KMS-11 (cell line): ENCODE data around the gene TLR4.

Source experiments
- H2AFZ ChIP-seq: fragments of 200-600 bp; sonication (generic); 2 replicates; pipeline ENCODE4 v1.6.1; 2016; ENCODE audit warnings: antibody characterized with exemption, mixed run types, low read depth
- H3K27ac ChIP-seq: fragments of 200-600 bp; sonication (generic); 2 replicates; pipeline ENCODE4 v1.6.1; 2016; ENCODE audit warnings: mild to moderate bottlenecking, mixed run types
- H3K27me3 ChIP-seq: fragments of 200-600 bp; sonication (generic); 2 replicates; pipeline ENCODE4 v1.6.1; 2017; ENCODE audit warnings: mild to moderate bottlenecking, low read depth, mixed run types, moderate library complexity; ENCODE audit not compliant: insufficient read depth
- H3K36me3 ChIP-seq: fragments of 200-600 bp; sonication (generic); 2 replicates; pipeline ENCODE4 v1.6.1; 2017; ENCODE audit warnings: mild to moderate bottlenecking, mixed run types; ENCODE audit not compliant: insufficient read depth
- H3K4me1 ChIP-seq: fragments of 200-600 bp; sonication (generic); 2 replicates; pipeline ENCODE4 v1.6.1; 2016; ENCODE audit warnings: mild to moderate bottlenecking, low read depth, mixed run types; ENCODE audit not compliant: poor library complexity, severe bottlenecking
- H3K4me2 ChIP-seq: fragments of 200-600 bp; sonication (generic); 2 replicates; pipeline ENCODE4 v1.7.0; 2016; ENCODE audit warnings: mild to moderate bottlenecking, mixed run types
- H3K4me3 ChIP-seq: fragments of 200-600 bp; sonication (generic); IDR thresholded peaks from 2 replicates; pipeline ENCODE4 v1.6.1; 2017; ENCODE audit warnings: low read depth, low read length, mixed read lengths; ENCODE audit not compliant: insufficient read depth
- H3K79me2 ChIP-seq: fragments of 200-600 bp; sonication (generic); 2 replicates; pipeline ENCODE4 v1.6.1; 2016; ENCODE audit warnings: low read depth, mixed run types; ENCODE audit not compliant: insufficient read depth
- H3K9ac ChIP-seq: fragments of 200-600 bp; sonication (generic); 2 replicates; pipeline ENCODE4 v1.6.1; 2016; ENCODE audit warnings: mild to moderate bottlenecking, mixed run types
- H4K20me1 ChIP-seq: fragments of 200-600 bp; sonication (generic); 2 replicates; pipeline ENCODE4 v1.6.1; 2016; ENCODE audit warnings: mild to moderate bottlenecking, mixed run types; ENCODE audit not compliant: insufficient read depth
- TF ChIP-seq, protein P1 (sequence below): fragments of 200-600 bp; sonication (generic); conservative IDR thresholded peaks from 2 replicates; pipeline ENCODE4 v1.6.1; 2017; ENCODE audit warnings: low read depth, mild to moderate bottlenecking, antibody characterized with exemption, low read length, moderate library complexity, mixed read lengths

TLR4 gene

DNA sequence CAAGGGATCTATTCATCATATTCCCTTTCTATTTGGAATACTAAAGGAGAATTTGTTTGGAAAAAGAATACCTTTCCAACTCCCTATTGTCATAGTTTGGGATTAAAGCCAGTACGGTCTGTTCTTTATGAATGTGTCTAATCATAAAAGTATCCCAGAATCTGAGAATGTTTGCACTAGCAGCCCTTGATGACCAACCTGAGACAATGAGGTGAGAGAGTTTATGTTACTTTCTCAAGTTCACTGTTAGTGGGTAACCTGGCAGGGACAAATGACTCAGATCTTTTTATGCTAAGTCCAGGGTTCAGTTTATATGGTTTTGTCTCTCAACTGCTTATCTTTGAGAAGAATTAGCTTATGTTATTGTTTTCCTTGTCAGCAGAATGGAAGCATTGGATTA is 25.3 kb upstream of the TLR4 start:
- Histone ChIP-seq H3K9ac (no peak overlapping the region), H3K79me2 (no peaks in the 10 kb centered on the region), H3K27ac (no peak overlapping the region), H3K4me1 (peaks cover 4% of the 10 kb centered on the region), H3K36me3 (no peaks in the 10 kb centered on the region), H3K4me3 (no peak overlapping the region), H3K4me2 (no peak overlapping the region), H2AFZ (no peak overlapping the region), H3K27me3 (no peaks in the 10 kb centered on the region), H4K20me1 (no peaks in the 10 kb centered on the region)
- TF ChIP-seq, protein P1, sequence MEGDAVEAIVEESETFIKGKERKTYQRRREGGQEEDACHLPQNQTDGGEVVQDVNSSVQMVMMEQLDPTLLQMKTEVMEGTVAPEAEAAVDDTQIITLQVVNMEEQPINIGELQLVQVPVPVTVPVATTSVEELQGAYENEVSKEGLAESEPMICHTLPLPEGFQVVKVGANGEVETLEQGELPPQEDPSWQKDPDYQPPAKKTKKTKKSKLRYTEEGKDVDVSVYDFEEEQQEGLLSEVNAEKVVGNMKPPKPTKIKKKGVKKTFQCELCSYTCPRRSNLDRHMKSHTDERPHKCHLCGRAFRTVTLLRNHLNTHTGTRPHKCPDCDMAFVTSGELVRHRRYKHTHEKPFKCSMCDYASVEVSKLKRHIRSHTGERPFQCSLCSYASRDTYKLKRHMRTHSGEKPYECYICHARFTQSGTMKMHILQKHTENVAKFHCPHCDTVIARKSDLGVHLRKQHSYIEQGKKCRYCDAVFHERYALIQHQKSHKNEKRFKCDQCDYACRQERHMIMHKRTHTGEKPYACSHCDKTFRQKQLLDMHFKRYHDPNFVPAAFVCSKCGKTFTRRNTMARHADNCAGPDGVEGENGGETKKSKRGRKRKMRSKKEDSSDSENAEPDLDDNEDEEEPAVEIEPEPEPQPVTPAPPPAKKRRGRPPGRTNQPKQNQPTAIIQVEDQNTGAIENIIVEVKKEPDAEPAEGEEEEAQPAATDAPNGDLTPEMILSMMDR = no peak

DNA sequence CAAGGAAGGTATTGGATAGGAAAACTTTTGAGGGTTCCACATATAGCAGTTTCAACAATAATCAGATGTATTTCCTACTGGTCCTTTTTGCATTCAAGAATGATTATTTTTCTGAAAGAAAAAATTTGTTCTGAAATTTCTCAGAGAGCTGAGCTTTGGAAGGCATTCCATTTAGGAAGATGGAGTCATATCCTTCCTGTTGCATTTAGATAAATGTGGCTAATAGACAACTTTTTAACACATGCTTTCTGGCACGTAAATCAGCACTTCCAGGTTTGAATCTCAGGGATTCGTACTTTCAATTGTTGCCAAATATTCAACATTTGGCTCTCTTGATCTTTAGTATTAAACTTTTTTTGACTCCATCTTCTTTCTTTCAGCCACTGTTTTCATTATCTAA is 24.8 kb upstream of the TLR4 start:
- no peak overlapping the region for H3K4me3 ChIP-seq
- H3K4me2 ChIP-seq = no peak overlapping the region
- no peak overlapping the region for H2AFZ ChIP-seq

DNA sequence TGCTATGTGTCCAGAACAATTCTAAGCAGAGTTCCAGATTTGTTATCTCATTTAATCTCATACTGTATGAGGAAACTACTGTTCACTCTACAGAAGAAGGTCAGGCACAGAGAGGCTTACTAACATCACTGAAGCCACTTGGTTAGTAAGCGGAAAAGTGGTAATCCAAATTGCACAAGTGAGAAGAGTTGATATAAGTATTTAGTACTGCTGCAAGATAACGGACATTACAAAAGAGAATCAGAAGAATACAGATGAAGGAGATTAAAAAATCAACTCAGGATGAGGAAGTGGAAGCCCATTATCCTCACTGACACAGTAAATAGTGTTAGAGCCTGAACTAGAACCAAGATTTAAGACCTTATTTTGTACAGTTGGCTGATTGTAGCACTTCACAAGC is 22.3 kb upstream of the TLR4 start:
- Histone ChIP-seq H3K4me2 (no peak overlapping the region), H3K4me3 (no peak overlapping the region), H2AFZ (no peak overlapping the region), H3K27me3 (no peaks in the 10 kb centered on the region), H3K27ac (no peak overlapping the region), H4K20me1 (no peaks in the 10 kb centered on the region), H3K79me2 (no peaks in the 10 kb centered on the region), H3K36me3 (no peaks in the 10 kb centered on the region), H3K9ac (no peak overlapping the region), H3K4me1 (peaks cover 4% of the 10 kb centered on the region)
- TF ChIP-seq, protein P1 = no peak

More for the DNA sequence above, 24.8 kb upstream of the TLR4 start:
- TF ChIP-seq, protein P1 = no peak
- no peaks in the 10 kb centered on the region for H3K36me3 ChIP-seq
- H4K20me1 ChIP-seq = no peaks in the 10 kb centered on the region
- H3K79me2 ChIP-seq = no peaks in the 10 kb centered on the region
- H3K9ac ChIP-seq = no peak overlapping the region
- no peak overlapping the region for H3K27ac ChIP-seq
- H3K27me3 ChIP-seq = no peaks in the 10 kb centered on the region
- peaks cover 4% of the 10 kb centered on the region for H3K4me1 ChIP-seq

DNA sequence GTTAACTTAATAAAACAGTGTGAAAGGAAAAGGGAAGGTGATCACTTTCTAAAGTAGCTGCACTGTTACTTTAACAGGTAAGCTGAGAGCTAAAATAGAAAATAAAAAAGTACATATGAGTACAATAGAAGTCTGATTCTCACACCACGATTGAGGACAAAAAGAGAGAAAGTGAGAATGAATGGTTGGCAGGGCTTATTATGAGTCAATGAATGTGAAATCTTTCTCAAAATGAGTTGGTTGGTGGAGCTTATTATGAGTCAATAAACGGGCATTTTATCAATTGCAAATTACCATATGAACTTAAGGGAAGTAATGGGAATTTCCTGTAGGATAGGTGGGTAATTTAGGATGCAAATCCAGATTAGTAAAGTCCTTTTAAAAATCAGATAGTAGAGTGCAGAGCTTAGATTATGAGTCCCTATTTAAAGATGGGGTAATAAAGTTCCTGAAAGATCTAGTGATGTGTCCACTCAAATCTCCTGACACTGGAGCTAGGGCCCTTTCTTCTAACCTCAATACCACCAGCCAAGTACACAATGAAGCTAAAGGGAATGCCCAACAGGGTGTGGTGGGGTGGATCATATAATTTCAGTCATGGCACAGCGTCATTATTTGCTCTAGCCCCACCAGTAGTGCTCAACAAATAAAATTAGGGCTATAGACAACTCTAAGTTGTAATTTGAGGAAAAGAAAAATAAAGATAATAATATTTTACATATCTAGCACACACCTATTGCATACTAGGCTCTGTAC is 21.1 kb upstream of the TLR4 start:
- H3K4me2 ChIP-seq = no peak overlapping the region
- no peak overlapping the region for H3K9ac ChIP-seq
- H3K27me3 ChIP-seq = no peaks in the 10 kb centered on the region
- no peak overlapping the region for H3K4me3 ChIP-seq
- no peaks in the 10 kb centered on the region for H3K79me2 ChIP-seq
- no peaks in the 10 kb centered on the region for H3K36me3 ChIP-seq
- H3K4me1 ChIP-seq = peaks cover 4% of the 10 kb centered on the region
- no peak overlapping the region for H2AFZ ChIP-seq
- no peak overlapping the region for H3K27ac ChIP-seq
- no peaks in the 10 kb centered on the region for H4K20me1 ChIP-seq
- TF ChIP-seq, protein P1 = no peak
